HS-27A (cell line): ENCODE results near the gene BORCS6.
A peak's percentile ranks its signal among the peaks of the same experiment; 100 is the strongest.
"Not testable (repeated sequence)": the region's sequence is repeated elsewhere in the genome, so short reads cannot be mapped to it uniquely, and the experiment has no call there.

Experiments used
- DNase-seq: peaks from one replicate; pipeline ENCODE4 v3.0.0-alpha.2; 2012; ENCODE audit warnings: low read depth, missing footprints

Gene BORCS6

GRCh38 chr17:8173056-8173870 is 16.7 kb downstream of the BORCS6 start:
- peak; percentile 96 for DNase-seq

- not testable (repeated sequence) for DNase-seq
Measured at GRCh38 chr17:8170186-8170585, 19.8 kb downstream of the BORCS6 start.

GRCh38 chr17:8167526-8167925 is 22.5 kb downstream of the BORCS6 start:
- DNase-seq = no peak

GRCh38 chr17:8166731-8167130 is 23.2 kb downstream of the BORCS6 start:
- DNase-seq = no peak

- no peak for DNase-seq
Measured at GRCh38 chr17:8164815-8165131, 25.2 kb downstream of the BORCS6 start.

GRCh38 chr17:8163978-8164814 is 25.8 kb downstream of the BORCS6 start:
- DNase-seq = no peak

GRCh38 chr17:8162997-8163977 is 26.7 kb downstream of the BORCS6 start:
- DNase-seq = no peak

- DNase-seq = no peak
Measured at GRCh38 chr17:8162233-8162996, 27.6 kb downstream of the BORCS6 start, which contains the start of gene VAMP2. VAMP2 (minus strand) TSS chr17:8162948; CDS start chr17:8162879, 69 bp downstream.

- no peak for DNase-seq
Measured at GRCh38 chr17:8161289-8162232, 28.4 kb downstream of the BORCS6 start.

- no peak for DNase-seq
Measured at GRCh38 chr17:8160741-8161221, 29.2 kb downstream of the BORCS6 start.

GRCh38 chr17:8160224-8160577 is 29.8 kb downstream of the BORCS6 start:
- no peak for DNase-seq

- DNase-seq = no peak
Measured at GRCh38 chr17:8159459-8160223, 30.3 kb downstream of the BORCS6 start.

- DNase-seq = no peak
Measured at GRCh38 chr17:8159032-8159400, 31.0 kb downstream of the BORCS6 start.

- DNase-seq = peak; percentile 84
Measured at GRCh38 chr17:8158267-8159031, 31.5 kb downstream of the BORCS6 start.

GRCh38 chr17:8156246-8156992 is 33.6 kb downstream of the BORCS6 start:
- peak; percentile 100 for DNase-seq

- DNase-seq = no peak
Measured at GRCh38 chr17:8155996-8156245, 34.1 kb downstream of the BORCS6 start.

GRCh38 chr17:8155231-8155995 is 34.6 kb downstream of the BORCS6 start:
- no peak for DNase-seq
